NCI-H2227 (cell line): ENCODE measurements around the gene ORAI1.
A peak's percentile ranks its signal among the peaks of the same experiment; 100 is the strongest.
"Not testable (repeated sequence)": the region's sequence is repeated elsewhere in the genome, so short reads cannot be mapped to it uniquely, and the experiment has no call there.

Source experiments
- DNase-seq: peaks from one replicate; lab custom pipeline; 2025; ENCODE audit not compliant: unreplicated experiment; lab: John Stamatoyannopoulos, UW

Gene ORAI1

DNA sequence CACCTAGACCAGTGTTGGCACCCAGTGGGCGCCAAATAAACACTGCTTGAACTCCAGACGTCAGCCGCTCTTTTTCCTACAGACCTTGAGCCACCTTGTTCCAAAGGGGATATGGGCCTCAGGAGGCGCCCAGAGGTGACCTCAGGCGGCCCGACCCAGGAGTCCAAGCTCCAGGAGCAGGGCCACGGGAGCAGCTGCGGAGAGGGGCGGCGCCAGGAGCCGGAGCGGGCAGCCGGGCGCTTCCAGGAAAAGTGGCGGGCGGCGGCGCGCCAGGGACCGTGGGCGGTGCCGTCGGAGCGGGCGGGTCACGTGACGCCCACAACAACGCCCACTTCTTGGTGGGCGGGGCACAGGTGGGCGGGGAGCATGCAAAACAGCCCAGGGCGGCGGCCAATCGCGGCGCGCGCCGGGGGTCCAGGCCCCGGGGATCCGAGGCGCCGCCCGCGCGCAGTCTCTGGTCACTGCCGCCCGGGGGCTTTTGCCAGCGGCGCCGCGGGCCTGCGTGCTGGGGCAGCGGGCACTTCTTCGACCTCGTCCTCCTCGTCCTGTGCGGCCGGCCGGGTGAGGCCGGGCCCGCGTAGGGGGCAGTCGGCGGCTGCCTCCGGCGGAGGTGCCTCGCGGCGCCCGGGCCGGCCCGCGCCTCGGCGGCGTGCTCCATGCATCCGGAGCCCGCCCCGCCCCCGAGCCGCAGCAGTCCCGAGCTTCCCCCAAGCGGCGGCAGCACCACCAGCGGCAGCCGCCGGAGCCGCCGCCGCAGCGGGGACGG, at the start of gene ORAI1:
ORAI1 (plus strand) TSS at position 444 of the 766 bp plus-strand sequence.
- peak; percentile 98 for DNase-seq

DNA sequence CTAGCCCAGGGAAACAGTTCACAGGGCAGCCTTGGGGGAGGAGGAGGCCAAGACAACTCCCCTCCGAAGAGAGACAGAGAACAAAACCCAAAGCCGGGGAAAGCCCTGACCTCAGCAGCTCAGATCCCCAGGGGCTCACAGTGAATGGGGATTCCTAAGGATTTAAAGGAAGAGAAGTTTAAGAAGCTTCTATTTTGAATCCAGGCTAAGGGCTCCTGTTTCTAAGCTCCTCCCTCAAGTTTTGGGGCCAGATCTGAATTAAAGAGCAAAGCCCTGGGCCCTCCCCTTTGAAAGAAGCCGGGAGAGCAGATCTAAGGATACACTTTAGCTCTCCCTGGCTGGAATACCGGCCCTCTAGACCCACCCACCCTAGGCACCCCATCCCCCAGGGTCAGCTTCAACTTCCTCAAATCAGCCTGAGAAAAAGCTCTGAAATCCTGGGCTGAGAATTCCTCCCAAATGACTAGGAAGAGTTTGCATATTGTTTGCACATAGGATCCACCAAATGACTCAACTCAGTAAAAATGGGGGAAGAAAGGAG, 49.4 kb upstream of the ORAI1 start:
- DNase-seq, result no peak

DNA sequence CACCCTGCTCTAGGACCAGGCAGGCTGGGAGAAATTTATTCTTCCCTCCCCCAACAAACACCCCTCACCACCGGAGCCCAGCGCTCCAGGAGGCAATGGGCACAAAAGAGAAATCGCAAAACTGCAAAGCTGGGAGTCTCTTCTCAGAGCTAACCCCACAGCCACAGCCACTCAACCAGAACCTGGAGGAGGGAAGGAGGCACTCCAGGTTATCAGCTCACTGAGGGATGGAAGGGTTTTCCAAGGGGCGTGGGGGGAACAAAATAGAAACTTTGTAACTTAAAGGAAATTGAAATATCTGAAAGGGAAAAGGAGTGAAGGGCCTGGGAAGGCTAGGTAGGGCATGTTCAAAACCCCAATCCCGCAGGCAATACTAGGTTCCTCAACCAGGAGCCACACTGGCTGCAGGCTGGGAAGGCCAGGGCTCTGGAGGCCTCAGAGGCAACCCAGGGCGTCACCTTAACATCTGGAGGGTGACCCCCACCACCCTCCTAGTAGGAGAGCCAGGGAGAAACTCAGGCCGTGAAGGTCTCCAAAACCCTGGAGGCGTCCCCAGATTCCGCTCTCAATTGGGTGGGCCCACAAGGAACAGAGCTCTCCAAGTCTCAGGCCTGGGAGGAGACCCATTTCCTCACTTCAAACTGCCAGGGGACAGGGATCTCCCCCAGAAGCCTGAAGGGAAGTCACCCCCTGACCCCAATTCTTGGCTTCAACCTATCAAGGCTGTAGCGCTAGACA, 48.7 kb upstream of the ORAI1 start:
- DNase-seq, result no peak

- no peak for DNase-seq
These were observed 47.8 kb upstream of the ORAI1 start for GRCh38 chr12:121578230-121579189.

DNA sequence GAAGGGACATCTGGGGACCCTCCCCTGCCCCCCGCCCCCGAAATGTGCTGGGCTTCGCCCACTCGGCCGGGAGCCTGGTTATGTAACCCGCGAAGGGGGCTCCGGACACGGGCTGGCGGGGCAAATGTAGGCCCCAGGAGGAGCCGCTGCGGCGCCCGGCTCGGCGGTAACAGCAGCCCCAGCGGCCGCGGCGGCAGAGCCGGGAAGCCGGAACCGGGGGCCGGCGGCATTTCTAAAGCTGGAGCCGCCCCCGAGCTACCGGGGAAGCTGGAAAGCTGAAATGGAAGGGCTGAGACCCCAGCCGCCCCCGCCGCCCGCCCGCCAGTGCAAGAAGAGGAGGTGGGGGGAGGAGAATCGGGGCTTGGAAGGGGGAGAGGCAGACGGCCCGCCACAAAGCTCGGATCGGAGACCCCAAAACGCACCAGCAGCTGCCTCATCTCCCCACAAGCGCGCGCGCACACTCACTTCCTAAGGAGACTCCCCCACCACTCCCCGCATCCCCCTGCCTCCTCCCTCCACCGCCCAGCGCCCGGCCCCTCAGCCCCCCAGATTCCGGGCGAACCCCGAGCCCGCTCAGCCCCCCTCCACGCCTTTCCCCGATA, 47.0 kb upstream of the ORAI1 start:
- DNase-seq, result peak; percentile 50

GRCh38 chr12:121579981-121580868, 46.1 kb upstream of the ORAI1 start:
- DNase-seq, result peak; percentile 79

DNA sequence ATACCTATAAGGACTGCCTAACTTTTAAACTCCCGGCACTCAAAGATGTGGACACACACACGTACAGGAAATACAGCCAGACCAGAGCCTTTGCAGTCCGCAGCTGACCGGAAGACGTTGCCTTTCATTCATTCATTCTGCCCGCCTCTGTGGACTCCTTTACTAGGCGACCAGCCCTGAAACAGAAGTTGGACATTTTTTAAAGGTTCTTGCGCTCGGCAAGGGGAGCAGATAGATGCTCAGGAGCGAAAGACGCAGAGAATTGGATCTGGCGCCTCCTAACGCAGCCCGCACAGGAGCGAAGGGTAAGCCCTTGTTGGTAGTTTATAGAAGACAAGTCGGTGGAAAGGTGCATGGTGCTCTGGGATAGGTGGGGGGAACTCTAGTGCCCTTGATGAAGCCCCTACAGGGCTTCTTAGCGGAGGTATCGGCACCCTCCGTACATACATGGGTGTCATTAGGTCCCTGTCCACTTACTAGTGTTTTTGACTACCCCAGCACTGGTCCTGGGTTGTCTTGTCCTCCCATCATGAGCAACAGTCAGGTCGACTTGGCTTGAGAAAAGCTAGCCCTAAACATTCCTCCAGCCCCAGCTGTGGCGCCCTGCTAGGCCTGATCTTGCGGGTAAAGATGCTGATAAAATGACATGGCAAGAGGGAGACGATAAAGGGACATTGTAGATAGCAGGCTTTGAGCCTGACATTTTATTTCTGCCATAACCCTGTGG, 45.2 kb upstream of the ORAI1 start, which contains the start of gene KDM2B:
KDM2B (minus strand) TSS at position 65 of the 727 bp plus-strand sequence. CDS start 112 bp downstream, outside the sequence.
- peak; percentile 50 for DNase-seq

- DNase-seq, result peak; percentile 46
These were observed 44.5 kb upstream of the ORAI1 start for GRCh38 chr12:121581686-121582429.

DNA sequence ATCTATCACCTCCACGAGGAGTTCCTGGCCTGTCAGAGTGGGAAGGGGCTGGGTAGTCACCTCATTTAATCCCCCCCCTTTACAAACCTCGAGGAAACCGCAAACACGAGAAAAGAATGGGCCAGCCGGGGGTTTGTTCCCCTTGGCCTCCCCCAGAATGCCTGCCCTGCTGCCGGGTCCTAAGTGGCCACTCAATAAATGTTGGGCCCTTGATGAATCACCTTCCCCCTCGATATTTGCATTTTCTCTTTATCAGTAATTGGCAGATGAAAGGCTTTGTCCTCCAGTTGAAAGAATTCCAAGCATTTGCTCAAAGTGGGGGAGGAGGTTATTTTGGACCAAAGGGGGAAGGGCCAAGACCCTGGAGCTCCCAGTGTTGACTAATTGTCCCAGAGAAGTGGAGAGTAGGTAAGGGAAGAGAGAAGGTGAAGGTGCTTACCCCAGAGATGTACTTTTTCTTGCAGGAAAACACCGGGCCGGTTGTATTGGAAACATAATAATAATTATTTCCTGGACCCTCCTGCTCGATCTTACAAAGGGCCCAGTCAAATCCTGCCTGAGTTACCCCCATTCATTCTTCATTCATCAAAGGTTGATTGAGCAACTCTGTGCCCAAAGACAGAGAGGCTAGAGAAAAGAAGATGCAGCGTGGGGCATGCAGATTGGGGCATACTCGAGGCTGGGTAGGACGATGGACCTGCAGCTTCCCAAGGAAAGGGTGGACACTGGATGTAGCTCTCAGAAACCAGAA, 43.6 kb upstream of the ORAI1 start:
- DNase-seq, result no peak

DNA sequence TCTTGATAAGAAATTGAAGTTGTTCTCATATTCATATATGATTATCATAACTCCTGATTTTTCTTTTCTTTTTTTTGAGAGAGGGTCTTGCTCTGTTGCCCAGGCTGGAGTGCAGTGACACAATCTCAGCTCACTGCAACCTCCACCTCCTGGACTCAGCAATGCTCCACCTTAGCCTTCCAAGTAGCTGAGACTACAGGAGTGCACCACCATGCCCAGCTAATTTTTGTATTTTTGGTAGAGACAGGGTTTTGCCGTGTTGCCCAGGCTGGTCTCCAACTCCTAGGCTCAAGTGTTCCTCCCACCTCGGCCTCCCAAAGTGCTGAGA, 43.0 kb upstream of the ORAI1 start:
- DNase-seq, result not testable (repeated sequence)

GRCh38 chr12:121584885-121585284, 41.4 kb upstream of the ORAI1 start:
- not testable (repeated sequence) for DNase-seq

DNA sequence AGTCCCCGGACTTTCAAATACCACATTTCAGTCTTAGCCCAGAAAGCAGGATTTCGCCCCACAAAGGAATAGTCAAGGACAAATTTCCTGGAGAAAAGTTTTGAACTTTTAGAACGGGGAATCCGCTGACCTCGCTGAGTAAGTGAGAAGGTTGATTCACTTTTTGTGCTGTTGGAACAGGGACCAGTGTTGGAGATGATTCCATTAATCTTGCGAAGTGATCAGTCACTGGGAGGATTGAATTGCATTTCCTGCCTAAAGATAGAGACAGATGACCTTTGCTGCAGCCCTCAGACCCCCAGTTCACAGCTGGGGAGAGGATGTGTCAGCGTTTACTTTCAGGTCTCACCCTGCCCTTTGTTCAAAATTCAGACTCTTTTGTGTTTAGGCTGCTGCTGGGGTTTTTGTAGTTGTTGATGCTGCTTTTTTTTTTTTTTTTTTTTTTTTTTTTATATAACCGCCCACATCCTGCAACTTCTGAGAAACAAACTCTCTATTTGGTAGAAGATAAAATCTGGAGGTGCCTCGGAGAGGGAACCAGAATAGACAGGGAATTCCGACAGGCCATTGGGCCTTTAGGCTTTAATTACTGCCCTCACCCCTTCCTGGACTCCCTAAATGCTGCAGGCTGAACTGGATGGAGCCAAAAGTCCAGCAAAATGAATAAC, 35.7 kb upstream of the ORAI1 start:
- DNase-seq, result no peak

GRCh38 chr12:121592320-121592719, 34.0 kb upstream of the ORAI1 start:
- DNase-seq, result no peak

- no peak for DNase-seq
These were observed 30.8 kb upstream of the ORAI1 start for GRCh38 chr12:121595520-121595919.

GRCh38 chr12:121596526-121596925, 29.8 kb upstream of the ORAI1 start:
- no peak for DNase-seq

DNA sequence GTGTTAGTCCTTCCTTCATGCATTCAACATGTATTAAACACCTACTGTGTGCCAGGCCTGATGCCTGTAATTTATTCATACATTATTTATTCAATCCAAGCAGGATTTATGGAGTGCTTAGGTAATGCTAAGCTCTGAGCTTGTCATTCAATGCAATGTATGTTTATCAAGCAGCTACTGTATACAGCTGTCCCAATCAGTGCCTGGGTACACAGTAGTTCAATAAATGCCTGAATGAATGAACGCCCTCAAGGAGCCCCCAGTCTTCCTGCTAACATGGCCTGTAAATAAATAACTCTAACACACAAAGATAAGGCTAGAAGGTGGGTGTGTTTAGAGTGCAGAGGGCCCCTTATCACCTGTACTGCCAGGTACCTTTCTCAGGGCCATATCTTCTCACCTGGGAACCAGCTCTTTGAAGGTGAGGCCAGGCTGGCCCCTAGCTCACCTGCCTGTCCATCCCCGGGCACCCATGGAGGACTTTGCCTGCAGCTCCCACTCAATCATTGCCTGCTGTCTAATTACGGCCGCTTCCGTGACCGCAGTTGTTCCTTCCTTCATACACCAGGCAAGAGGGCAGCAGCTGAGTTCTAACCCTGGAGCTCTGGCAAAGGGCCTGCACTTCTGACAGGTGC, 25.5 kb upstream of the ORAI1 start:
- DNase-seq, result no peak
